Mammary epithelial cell (primary cell): ENCODE results near the gene ZSCAN32.

Experiments
- EZH2 ChIP-seq: IDR thresholded peaks from 2 replicates; pipeline ENCODE4 v1.6.1; 2012; ENCODE audit warnings: low read length, inconsistent platforms, borderline replicate concordance
- TF ChIP-seq, protein P1 (sequence below), 2 donors: IDR thresholded peaks in 1 of 2; conservative IDR thresholded peaks in 1 of 2; 2 replicates each; pipeline ENCODE4 v1.5.1; 2011 to 2012; ENCODE audit warnings: inconsistent platforms in 2 of 2, low read length in 2 of 2, mild to moderate bottlenecking in 2 of 2, control low read depth in 1 of 2, low read depth in 1 of 2; ENCODE audit not compliant: insufficient read depth in 1 of 2; ENCODE audit errors: extremely low read depth in 1 of 2

DNA sequence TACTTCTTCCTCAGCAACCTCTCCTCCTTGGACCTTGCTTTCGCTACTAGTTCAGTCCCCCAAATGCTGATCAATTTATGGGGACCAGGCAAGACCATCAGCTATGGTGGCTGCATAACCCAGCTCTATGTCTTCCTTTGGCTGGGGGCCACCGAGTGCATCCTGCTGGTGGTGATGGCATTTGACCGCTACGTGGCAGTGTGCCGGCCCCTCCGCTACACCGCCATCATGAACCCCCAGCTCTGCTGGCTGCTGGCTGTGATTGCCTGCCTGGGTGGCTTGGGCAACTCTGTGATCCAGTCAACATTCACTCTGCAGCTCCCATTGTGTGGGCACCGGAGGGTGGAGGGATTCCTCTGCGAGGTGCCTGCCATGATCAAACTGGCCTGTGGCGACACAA, 44.7 kb downstream of the ZSCAN32 start:
- TF ChIP-seq, protein P1, sequence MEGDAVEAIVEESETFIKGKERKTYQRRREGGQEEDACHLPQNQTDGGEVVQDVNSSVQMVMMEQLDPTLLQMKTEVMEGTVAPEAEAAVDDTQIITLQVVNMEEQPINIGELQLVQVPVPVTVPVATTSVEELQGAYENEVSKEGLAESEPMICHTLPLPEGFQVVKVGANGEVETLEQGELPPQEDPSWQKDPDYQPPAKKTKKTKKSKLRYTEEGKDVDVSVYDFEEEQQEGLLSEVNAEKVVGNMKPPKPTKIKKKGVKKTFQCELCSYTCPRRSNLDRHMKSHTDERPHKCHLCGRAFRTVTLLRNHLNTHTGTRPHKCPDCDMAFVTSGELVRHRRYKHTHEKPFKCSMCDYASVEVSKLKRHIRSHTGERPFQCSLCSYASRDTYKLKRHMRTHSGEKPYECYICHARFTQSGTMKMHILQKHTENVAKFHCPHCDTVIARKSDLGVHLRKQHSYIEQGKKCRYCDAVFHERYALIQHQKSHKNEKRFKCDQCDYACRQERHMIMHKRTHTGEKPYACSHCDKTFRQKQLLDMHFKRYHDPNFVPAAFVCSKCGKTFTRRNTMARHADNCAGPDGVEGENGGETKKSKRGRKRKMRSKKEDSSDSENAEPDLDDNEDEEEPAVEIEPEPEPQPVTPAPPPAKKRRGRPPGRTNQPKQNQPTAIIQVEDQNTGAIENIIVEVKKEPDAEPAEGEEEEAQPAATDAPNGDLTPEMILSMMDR (conservative IDR thresholded peaks at IDR 0.05 in 1 of 2, IDR thresholded peaks at IDR 0.05 in 1 of 2; ENCODE audit: extremely low read depth in 1 of 2, insufficient read depth in 1 of 2, low read depth in 1 of 2, low read length in 2 of 2): no peak
- TF ChIP-seq EZH2: no peak
